ACC112 (cell line): ENCODE measurements around the gene SYNGR1.
"Not testable (repeated sequence)": the region's sequence is repeated elsewhere in the genome, so short reads cannot be mapped to it uniquely, and the experiment has no call there.

Experiments
- H2AFZ ChIP-seq: fragments of 200-600 bp; sonication (generic); one replicate; pipeline ENCODE4 v1.6.0; 2017; ENCODE audit warnings: antibody characterized with exemption, low read length; ENCODE audit not compliant: unreplicated experiment
- H3K27ac ChIP-seq: fragments of 200-600 bp; sonication (generic); 2 replicates; pipeline ENCODE4 v1.5.1; 2014; ENCODE audit warnings: low read depth, mild to moderate bottlenecking, antibody characterized with exemption, low read length, moderate library complexity
- H3K27me3 ChIP-seq: fragments of 200-600 bp; sonication (generic); 2 replicates; pipeline ENCODE4 v1.6.1; 2014; ENCODE audit warnings: mild to moderate bottlenecking, antibody characterized with exemption, low read length, moderate library complexity, mixed read lengths; ENCODE audit not compliant: insufficient read depth
- H3K36me3 ChIP-seq: fragments of 200-600 bp; sonication (generic); 2 replicates; pipeline ENCODE4 v1.6.1; 2016; ENCODE audit warnings: mild to moderate bottlenecking, antibody characterized with exemption, low read length, moderate library complexity, mixed read lengths; ENCODE audit not compliant: insufficient read depth
- H3K4me1 ChIP-seq: fragments of 200-600 bp; sonication (generic); one replicate; pipeline ENCODE4 v1.6.1; 2016; ENCODE audit warnings: low read length, mixed read lengths; ENCODE audit not compliant: insufficient read depth, unreplicated experiment, control insufficient read depth
- H3K4me3 ChIP-seq: fragments of 200-600 bp; sonication (generic); 2 replicates; pipeline ENCODE4 v1.5.1; 2014; ENCODE audit warnings: mild to moderate bottlenecking, low read depth, low read length
- H3K79me2 ChIP-seq: fragments of 200-600 bp; sonication (generic); one replicate; pipeline ENCODE4 v1.6.0; 2016; ENCODE audit warnings: low read length; ENCODE audit not compliant: control insufficient read depth, unreplicated experiment, insufficient read depth

SYNGR1 gene

DNA sequence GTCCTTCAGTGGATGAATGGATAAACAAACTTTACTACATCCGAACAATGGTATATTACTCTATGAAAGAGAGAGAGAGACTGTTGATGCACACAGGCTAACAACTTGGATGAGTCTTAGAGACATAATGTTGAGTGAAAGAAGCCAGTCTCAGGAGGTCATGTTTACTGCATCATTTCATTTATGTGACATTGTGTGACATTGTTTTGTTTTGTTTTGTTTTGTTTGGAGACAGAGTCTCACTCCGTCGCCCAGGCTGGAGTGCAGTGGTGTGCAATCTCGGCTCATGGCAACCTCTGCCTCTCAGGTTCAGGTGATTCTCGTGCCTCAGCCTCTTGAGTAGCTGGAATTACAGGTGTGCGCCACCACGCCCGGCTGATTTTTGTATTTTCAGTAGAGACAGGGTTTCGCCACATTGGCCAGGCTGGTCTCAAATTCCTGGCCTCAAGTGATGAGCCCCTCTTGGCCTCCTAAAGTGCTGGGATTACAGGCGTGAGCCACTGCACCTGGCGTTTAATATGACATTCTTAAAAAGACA, 62.1 kb downstream of the SYNGR1 start:
- not testable (repeated sequence) for H3K79me2 ChIP-seq, H3K4me3 ChIP-seq, H3K36me3 ChIP-seq, H3K27me3 ChIP-seq, H3K4me1 ChIP-seq, H2AFZ ChIP-seq, H3K27ac ChIP-seq

DNA sequence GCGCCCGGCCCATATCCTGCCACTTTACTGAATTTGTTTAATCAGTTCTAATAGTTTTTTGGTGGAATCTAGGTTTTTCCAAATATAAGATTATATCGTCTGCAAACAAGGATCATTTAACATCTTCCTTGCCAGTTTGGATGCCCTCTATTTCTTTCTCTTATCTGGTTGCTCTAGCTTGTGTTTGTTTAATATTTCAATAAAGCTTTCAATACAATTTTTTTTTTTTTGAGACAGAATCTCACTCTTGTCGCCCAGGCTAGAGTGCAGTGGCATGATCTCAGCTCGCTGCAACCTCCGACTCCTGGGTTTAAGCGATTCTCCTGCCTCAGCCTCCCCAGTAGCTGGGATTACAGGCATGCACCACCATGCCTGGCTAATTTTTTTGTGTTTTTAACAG, 63.4 kb downstream of the SYNGR1 start:
- H3K4me1 ChIP-seq, H2AFZ ChIP-seq, H3K36me3 ChIP-seq, H3K79me2 ChIP-seq, H3K27me3 ChIP-seq, H3K27ac ChIP-seq, H3K4me3 ChIP-seq: not testable (repeated sequence)

DNA sequence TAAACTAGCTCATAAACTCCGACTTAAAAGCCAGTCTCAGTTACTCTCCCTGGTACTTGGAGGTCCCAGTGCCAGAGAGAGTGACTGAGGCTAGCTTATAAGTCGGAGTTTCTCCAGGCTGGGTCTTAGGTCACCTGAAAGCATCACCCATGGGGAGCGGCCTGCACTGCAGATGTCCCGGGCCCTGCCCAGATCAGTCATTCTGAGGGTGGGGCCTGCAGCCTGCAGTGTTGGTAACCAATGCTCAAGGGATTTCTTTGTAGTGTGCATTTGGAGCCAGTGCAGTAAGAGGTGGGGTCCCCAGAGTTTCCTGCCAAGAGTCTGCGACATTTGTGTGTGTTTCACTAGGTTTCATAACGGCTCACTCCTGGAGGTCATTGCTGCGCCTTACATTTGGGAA, 64.6 kb downstream of the SYNGR1 start:
- H3K4me1 ChIP-seq, result no peaks in the 10 kb centered on the region
- no peak overlapping the region for H2AFZ ChIP-seq
- H3K79me2 ChIP-seq, result no peaks in the 10 kb centered on the region
- no peaks in the 10 kb centered on the region for H3K36me3 ChIP-seq
- H3K27me3 ChIP-seq, result no peaks in the 10 kb centered on the region
- H3K4me3 ChIP-seq, result no peak overlapping the region
- no peak overlapping the region for H3K27ac ChIP-seq

DNA sequence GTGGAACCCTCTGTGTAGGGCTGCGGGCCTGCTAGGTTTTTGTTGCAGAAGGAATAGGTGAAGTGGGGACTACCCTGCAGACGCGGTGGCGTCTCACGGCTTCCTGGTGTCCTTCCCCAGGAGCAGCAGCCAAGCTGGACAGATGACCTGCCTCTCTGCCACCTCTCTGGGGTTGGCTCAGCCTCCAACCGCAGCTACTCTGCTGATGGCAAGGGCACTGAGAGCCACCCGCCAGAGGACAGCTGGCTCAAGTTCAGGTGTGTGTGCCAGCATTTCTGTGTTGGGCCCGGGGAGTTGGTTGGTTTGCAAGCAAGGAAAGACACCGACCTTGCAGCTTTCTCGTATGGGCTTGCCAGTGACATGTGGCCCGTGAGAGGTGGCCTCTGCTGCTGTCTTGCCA, 65.1 kb downstream of the SYNGR1 start:
- no peaks in the 10 kb centered on the region for H3K36me3 ChIP-seq
- H2AFZ ChIP-seq, result no peak overlapping the region
- no peaks in the 10 kb centered on the region for H3K27me3 ChIP-seq
- no peaks in the 10 kb centered on the region for H3K79me2 ChIP-seq
- H3K27ac ChIP-seq, result no peak overlapping the region
- no peak overlapping the region for H3K4me3 ChIP-seq
- no peaks in the 10 kb centered on the region for H3K4me1 ChIP-seq

DNA sequence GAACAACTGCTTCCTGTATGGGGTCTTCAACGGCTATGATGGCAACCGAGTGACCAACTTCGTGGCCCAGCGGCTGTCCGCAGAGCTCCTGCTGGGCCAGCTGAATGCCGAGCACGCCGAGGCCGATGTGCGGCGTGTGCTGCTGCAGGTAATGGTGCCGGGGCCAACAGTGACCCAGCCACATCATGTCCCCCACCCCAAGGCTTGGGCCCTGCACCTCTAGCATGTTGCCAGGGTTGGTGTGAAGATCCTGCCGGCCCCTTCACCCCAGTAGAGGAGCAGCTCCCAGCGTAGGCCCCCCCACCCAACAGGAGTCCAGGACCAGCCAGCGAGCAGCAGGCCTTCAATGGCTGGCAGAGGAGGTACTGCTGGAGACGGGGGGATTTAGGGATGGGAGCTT, 65.7 kb downstream of the SYNGR1 start:
- Histone ChIP-seq H3K27ac (no peak overlapping the region), H3K4me1 (no peaks in the 10 kb centered on the region)

DNA sequence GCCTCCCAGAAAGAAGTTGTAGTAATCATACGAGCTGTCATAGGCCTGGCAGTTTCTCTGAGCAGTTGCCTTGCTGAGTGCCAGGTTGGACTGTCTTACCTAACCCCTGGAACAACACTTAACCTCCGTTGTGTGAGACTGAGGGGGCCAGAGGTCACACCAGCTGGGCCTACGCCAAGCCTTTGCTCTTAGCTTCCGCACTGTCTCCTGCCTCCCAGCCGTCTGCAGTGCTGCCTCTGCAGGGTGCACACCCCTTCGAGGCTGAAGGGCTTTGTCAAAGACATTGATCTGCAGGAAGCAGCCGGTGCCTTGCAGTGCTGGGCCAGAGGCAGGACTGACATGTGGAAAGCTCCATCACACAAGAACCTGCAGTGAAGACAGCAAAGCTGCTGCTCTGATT, 66.5 kb downstream of the SYNGR1 start:
- Histone ChIP-seq H3K79me2 (no peaks in the 10 kb centered on the region), H2AFZ (no peak overlapping the region), H3K4me3 (no peak overlapping the region), H3K27me3 (no peaks in the 10 kb centered on the region), H3K36me3 (no peaks in the 10 kb centered on the region), H3K27ac (no peak overlapping the region), H3K4me1 (no peaks in the 10 kb centered on the region)

More for the DNA sequence above, 65.7 kb downstream of the SYNGR1 start:
- H3K27me3 ChIP-seq, result no peaks in the 10 kb centered on the region
- H3K4me3 ChIP-seq, result no peak overlapping the region
- no peaks in the 10 kb centered on the region for H3K79me2 ChIP-seq
- no peak overlapping the region for H2AFZ ChIP-seq
- no peaks in the 10 kb centered on the region for H3K36me3 ChIP-seq

DNA sequence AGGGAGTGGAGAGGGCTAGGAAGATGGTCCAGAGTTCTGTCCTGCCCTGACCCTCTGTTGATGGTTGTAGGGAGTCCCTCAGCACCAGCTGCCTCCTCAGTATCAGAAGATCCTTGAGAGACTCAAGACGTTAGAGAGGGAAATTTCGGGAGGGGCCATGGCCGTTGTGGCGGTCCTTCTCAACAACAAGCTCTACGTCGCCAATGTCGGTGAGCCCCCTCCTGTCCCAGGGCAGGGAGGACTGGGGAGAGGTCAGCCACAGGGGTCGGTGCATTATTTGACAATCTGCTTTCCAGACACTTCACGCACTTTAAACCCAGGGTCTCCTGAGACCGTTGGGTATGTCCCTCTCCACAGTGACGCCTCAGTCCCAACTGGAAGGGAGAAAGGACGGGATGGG, 67.8 kb downstream of the SYNGR1 start:
- H3K4me3 ChIP-seq, result no peak overlapping the region
- no peak overlapping the region for H3K27ac ChIP-seq
- no peaks in the 10 kb centered on the region for H3K79me2 ChIP-seq
- no peaks in the 10 kb centered on the region for H3K27me3 ChIP-seq
- H3K4me1 ChIP-seq, result no peaks in the 10 kb centered on the region
- H2AFZ ChIP-seq, result no peak overlapping the region
- no peaks in the 10 kb centered on the region for H3K36me3 ChIP-seq

DNA sequence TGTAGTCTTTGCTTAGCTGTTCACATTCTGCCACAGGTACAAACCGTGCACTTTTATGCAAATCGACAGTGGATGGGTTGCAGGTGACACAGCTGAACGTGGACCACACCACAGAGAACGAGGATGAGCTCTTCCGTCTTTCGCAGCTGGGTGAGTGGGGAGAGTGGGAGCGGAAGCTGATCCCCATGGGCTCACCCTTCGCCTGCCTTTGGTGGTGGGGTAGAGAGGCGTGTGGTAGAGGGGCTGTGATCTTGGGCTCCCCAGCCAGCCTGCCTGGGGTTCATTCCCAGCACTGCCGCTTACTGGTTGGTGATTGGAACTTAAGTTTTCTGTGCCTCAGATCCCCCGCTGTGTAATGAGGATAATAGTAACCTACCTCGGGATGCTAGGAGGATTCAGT, 68.9 kb downstream of the SYNGR1 start:
- Histone ChIP-seq H2AFZ (no peak overlapping the region), H3K36me3 (no peaks in the 10 kb centered on the region), H3K27ac (no peak overlapping the region), H3K4me3 (no peak overlapping the region), H3K4me1 (no peaks in the 10 kb centered on the region), H3K27me3 (no peaks in the 10 kb centered on the region), H3K79me2 (no peaks in the 10 kb centered on the region)

DNA sequence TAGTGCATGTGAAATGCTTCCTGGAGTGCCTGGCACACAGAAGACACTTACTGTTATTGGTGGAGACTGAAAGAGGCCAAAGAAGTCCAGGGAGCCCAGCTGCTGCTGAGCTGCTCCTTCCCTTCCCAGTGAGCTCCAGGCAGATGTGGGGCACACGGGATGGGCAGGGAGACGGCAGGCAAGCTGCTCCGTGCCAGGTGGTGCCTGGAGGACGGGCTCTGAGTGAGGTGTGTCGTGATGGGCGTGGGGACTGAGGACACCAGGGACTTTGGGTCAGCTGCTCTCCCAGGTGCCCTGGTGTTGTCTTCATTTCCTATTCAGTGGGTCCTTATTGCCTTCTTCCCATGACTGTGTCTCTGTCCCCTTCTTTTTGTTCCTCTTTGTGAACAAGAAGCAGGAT, 69.3 kb downstream of the SYNGR1 start:
- H3K36me3 ChIP-seq, result no peaks in the 10 kb centered on the region
- no peak overlapping the region for H2AFZ ChIP-seq
- no peaks in the 10 kb centered on the region for H3K79me2 ChIP-seq
- H3K27me3 ChIP-seq, result no peaks in the 10 kb centered on the region
- H3K27ac ChIP-seq, result no peak overlapping the region
- no peaks in the 10 kb centered on the region for H3K4me1 ChIP-seq
- no peak overlapping the region for H3K4me3 ChIP-seq

DNA sequence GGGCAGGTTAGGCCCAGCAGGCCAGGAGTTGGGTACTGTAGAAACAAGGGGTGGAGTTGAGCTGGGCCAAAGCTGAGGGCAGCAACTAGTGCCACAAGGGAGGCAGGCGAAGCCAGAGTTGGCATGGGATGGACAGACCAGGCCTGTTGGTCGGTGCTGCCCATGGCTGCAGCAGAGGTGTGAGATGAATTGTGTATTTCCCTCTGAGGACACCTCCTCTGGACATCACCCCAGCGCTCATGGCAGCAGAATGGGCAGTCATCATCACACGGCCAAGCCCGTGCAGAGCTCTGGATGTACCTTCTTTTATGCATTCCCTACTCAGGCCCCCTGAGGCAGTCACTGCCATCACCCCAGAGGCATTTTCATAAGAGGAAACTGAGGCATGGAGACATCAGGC, 70.1 kb downstream of the SYNGR1 start:
- Histone ChIP-seq H3K27me3 (no peaks in the 10 kb centered on the region), H3K36me3 (no peaks in the 10 kb centered on the region), H3K4me1 (no peaks in the 10 kb centered on the region), H3K79me2 (no peaks in the 10 kb centered on the region), H3K27ac (no peak overlapping the region), H3K4me3 (no peak overlapping the region), H2AFZ (no peak overlapping the region)

DNA sequence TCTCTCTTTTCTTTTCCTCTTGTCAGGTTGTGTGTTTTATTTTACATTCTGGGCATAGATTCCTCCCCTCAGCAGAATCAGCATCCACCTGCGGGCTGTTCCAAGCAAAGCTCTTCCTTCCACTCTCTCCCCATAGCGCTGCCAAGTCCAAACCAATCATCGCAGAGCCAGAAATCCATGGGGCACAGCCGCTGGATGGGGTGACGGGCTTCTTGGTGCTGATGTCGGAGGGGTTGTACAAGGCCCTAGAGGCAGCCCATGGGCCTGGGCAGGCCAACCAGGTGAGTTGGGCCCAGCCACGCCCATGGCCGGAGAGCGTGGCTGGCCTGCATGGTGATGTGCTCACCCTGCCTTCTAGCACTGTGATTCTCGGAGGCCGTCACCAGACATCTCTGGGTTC, 71.9 kb downstream of the SYNGR1 start:
- H3K27ac ChIP-seq, result no peak overlapping the region
- no peaks in the 10 kb centered on the region for H3K4me1 ChIP-seq
- H2AFZ ChIP-seq, result no peak overlapping the region
- H3K27me3 ChIP-seq, result no peaks in the 10 kb centered on the region
- no peaks in the 10 kb centered on the region for H3K79me2 ChIP-seq
- no peak overlapping the region for H3K4me3 ChIP-seq
- no peaks in the 10 kb centered on the region for H3K36me3 ChIP-seq
